ENCODE measurements around the gene PAIP2B.

- TF ChIP-seq SMC3 (IDR thresholded peaks at IDR 0.05; ENCODE audit: low read depth, low read length) (no peak), CTCF (conservative IDR thresholded peaks at IDR 0.05; ENCODE audit: low read depth, low read length) (no peak), POLR2A (IDR thresholded peaks at IDR 0.05; ENCODE audit: low read depth, low read length) (no peak), RAD21 (IDR thresholded peaks at IDR 0.05; ENCODE audit: low read length) (no peak), CEBPB (IDR thresholded peaks at IDR 0.05; ENCODE audit: low read depth, low read length) (no peak), MXI1 (IDR thresholded peaks at IDR 0.05; ENCODE audit: borderline replicate concordance, low read depth, low read length) (no peak), BHLHE40 (IDR thresholded peaks at IDR 0.05; ENCODE audit: low read depth, low read length) (no peak), MAZ (IDR thresholded peaks at IDR 0.05; ENCODE audit: borderline replicate concordance, low read depth, low read length) (no peak), ELK1 (IDR thresholded peaks at IDR 0.05; ENCODE audit: borderline replicate concordance, low read depth, low read length) (no peak), USF2 (IDR thresholded peaks at IDR 0.05; ENCODE audit: low read depth, low read length) (no peak), MAFK (IDR thresholded peaks at IDR 0.05; ENCODE audit: low read depth, low read length) (no peak), CHD1 (IDR thresholded peaks at IDR 0.05; ENCODE audit: low read depth, low read length) (no peak), RFX5 (IDR thresholded peaks at IDR 0.05; ENCODE audit: low read depth, low read length) (no peak), FOS (IDR thresholded peaks at IDR 0.05; ENCODE audit: low read depth, low read length) (no peak)
Observed at GRCh38 chr2:71275939-71276310, 49.0 kb upstream of the PAIP2B start.

Measured in IMR-90 (cell line).